NCI-H187 (cell line): ENCODE data around the gene VGLL3.
A peak's percentile ranks its signal among the peaks of the same experiment; 100 is the strongest.
"Not testable (repeated sequence)": the region's sequence is repeated elsewhere in the genome, so short reads cannot be mapped to it uniquely, and the experiment has no call there.

Experiments
- DNase-seq, 2 experiments: peaks; one replicate each; lab custom pipeline; 2025; lab: John Stamatoyannopoulos, UW

VGLL3 gene

GRCh38 chr3:86989611-86990010 is 1.3 kb downstream of the VGLL3 start:
- no peak for DNase-seq

GRCh38 chr3:86989006-86989405 is 1.9 kb downstream of the VGLL3 start:
- no peak for DNase-seq

- no peak for DNase-seq
These were observed 2.7 kb downstream of the VGLL3 start for GRCh38 chr3:86988235-86988634.

- DNase-seq = no peak
These were observed 3.6 kb downstream of the VGLL3 start for GRCh38 chr3:86987421-86987715.

- no peak for DNase-seq
These were observed 4.1 kb downstream of the VGLL3 start for GRCh38 chr3:86986671-86987420.

- no peak for DNase-seq
These were observed 5.6 kb downstream of the VGLL3 start for GRCh38 chr3:86985181-86985826.

- DNase-seq = no peak
These were observed 6.7 kb downstream of the VGLL3 start for GRCh38 chr3:86984271-86984670.

GRCh38 chr3:86982883-86983282 is 8.1 kb downstream of the VGLL3 start:
- DNase-seq = no peak

GRCh38 chr3:86978111-86978551 is 12.8 kb downstream of the VGLL3 start:
- no peak for DNase-seq

- no peak for DNase-seq
These were observed 14.7 kb downstream of the VGLL3 start for GRCh38 chr3:86976219-86976618.

- DNase-seq = not testable (repeated sequence)
These were observed 16.8 kb downstream of the VGLL3 start for GRCh38 chr3:86974177-86974576.

GRCh38 chr3:86973440-86973839 is 17.5 kb downstream of the VGLL3 start:
- no peak for DNase-seq

- DNase-seq = no peak
These were observed 21.3 kb downstream of the VGLL3 start for GRCh38 chr3:86969500-86970189.

- DNase-seq = no peak
These were observed 22.6 kb downstream of the VGLL3 start for GRCh38 chr3:86968244-86968932.

- peak in 1 of 2 experiments; percentile 35 for DNase-seq
These were observed 23.9 kb downstream of the VGLL3 start for GRCh38 chr3:86967062-86967461.

GRCh38 chr3:86965166-86965565 is 25.8 kb downstream of the VGLL3 start:
- no peak for DNase-seq

- no peak for DNase-seq
These were observed 27.3 kb downstream of the VGLL3 start for GRCh38 chr3:86963611-86964010.

GRCh38 chr3:86961297-86961696 is 29.7 kb downstream of the VGLL3 start:
- no peak for DNase-seq

- no peak for DNase-seq
These were observed 30.4 kb downstream of the VGLL3 start for GRCh38 chr3:86960550-86960949.

- no peak for DNase-seq
These were observed 32.4 kb downstream of the VGLL3 start for GRCh38 chr3:86958534-86958933.

GRCh38 chr3:86954747-86955146 is 36.2 kb downstream of the VGLL3 start:
- no peak for DNase-seq

GRCh38 chr3:86954226-86954625 is 36.7 kb downstream of the VGLL3 start:
- peak in 1 of 2 experiments; percentile 25 for DNase-seq

GRCh38 chr3:86951322-86951721 is 39.6 kb downstream of the VGLL3 start:
- DNase-seq = no peak
